GM12875 (cell line): ENCODE results near the gene SRP72.
"Not testable (repeated sequence)": the region's sequence is repeated elsewhere in the genome, so short reads cannot be mapped to it uniquely, and the experiment has no call there.

Experiments used
- H3K4me3 ChIP-seq: one replicate; pipeline ENCODE4 v1.5.1; 2011; ENCODE audit warnings: low read depth, low read length, control low read depth
- CTCF ChIP-seq: IDR thresholded peaks from 2 replicates; pipeline ENCODE4 v1.5.1; 2011; ENCODE audit warnings: low read depth, mild to moderate bottlenecking, control low read depth, inconsistent platforms, low read length, moderate library complexity, borderline replicate concordance; ENCODE audit not compliant: insufficient read depth

SRP72 gene

GRCh38 chr4:56445699-56446098 is 21.7 kb upstream of the SRP72 start:
- no peak overlapping the region for H3K4me3 ChIP-seq
- TF ChIP-seq CTCF, result no peak

- no peak for TF ChIP-seq CTCF
- H3K4me3 ChIP-seq, result no peak overlapping the region
These were observed 19.1 kb upstream of the SRP72 start for GRCh38 chr4:56448301-56448700.

GRCh38 chr4:56449475-56449874 is 17.9 kb upstream of the SRP72 start:
- H3K4me3 ChIP-seq, result not testable (repeated sequence)

GRCh38 chr4:56450342-56450741 is 17.1 kb upstream of the SRP72 start:
- no peak overlapping the region for H3K4me3 ChIP-seq
- no peak for TF ChIP-seq CTCF

GRCh38 chr4:56460085-56460484 is 7.3 kb upstream of the SRP72 start:
- no peak overlapping the region for H3K4me3 ChIP-seq
- TF ChIP-seq CTCF, result no peak

GRCh38 chr4:56462157-56462556 is 5.3 kb upstream of the SRP72 start:
- H3K4me3 ChIP-seq, result no peak overlapping the region

GRCh38 chr4:56463711-56464110 is 3.7 kb upstream of the SRP72 start:
- TF ChIP-seq CTCF, result no peak
- no peak overlapping the region for H3K4me3 ChIP-seq

More at GRCh38 chr4:56462157-56462556, 5.3 kb upstream of the SRP72 start:
- TF ChIP-seq CTCF, result no peak

- TF ChIP-seq CTCF, result no peak
- no peak overlapping the region for H3K4me3 ChIP-seq
These were observed 2.8 kb upstream of the SRP72 start for GRCh38 chr4:56464581-56464980.
